Testis (tissue), 3 donors: ENCODE measurements around the gene TRRAP. TPM values are rescaled to one million over a fixed set of nuclear protein-coding genes. Genes with fewer than 3 reads are reported as not detected.

Experiments used
- DNase-seq: peaks from one replicate; pipeline ENCODE4 v3.0.0-alpha.2; 2019
- H3K27ac ChIP-seq, 2 donors: fragments of 200-600 bp; sonication (generic); one replicate each; pipeline ENCODE4 v1.5.1; 2019
- H3K27me3 ChIP-seq: fragments of 200-600 bp; sonication (generic); one replicate; pipeline ENCODE4 v1.5.1; 2019
- H3K36me3 ChIP-seq: fragments of 200-600 bp; sonication (generic); one replicate; pipeline ENCODE4 v1.5.1; 2017; ENCODE audit warnings: low read depth; ENCODE audit errors: missing control alignments
- H3K4me1 ChIP-seq: fragments of 200-600 bp; sonication (generic); one replicate; pipeline ENCODE4 v1.5.1; 2019
- H3K4me3 ChIP-seq, 2 donors: fragments of 200-600 bp; sonication (generic); one replicate each; pipeline ENCODE4 v1.5.1; 2017 to 2019
- H3K9me3 ChIP-seq: fragments of 200-600 bp; sonication (generic); one replicate; pipeline ENCODE4 v1.5.1; 2017
- POLR2A ChIP-seq: fragments of 450-650 bp; IDR thresholded peaks from one replicate; pipeline ENCODE4 v1.6.1; 2017; ENCODE audit warnings: antibody characterized with exemption, mild to moderate bottlenecking, moderate library complexity
- WGBS, 2 donors: methylation state at CpG; one replicate each; pipeline ENCODE4 v1.1.5; 2018; 5-methylcytosine and 5-hydroxymethylcytosine counted together
- intact Hi-C: fragments of 100-400 bp; cut with DNase I; formaldehyde crosslinking; loops from one replicate; pipeline ENCODE4 v1.15.1; 2023; ENCODE audit warnings: low total_unique reads
- polyA plus RNA-seq: library from polyadenylated mRNA; stranded (reverse); fragments of 350-450 nt; fragmentation: Illumina TruSeq; extraction: RNeasy Lipid Tissue Mini Kit (QIAGEN cat#74804); gene quantifications from one replicate; pipeline ENCODE4 v1.2.3, GENCODE V29; 2014; ENCODE audit warnings: low read depth, low replicate concordance; ENCODE audit not compliant: insufficient read depth
- total RNA-seq, 2 donors: library from RNA; depleted of rRNA; stranded (reverse); fragments of >200 nt; gene quantifications; one replicate each; pipeline ENCODE4 v1.2.3, GENCODE V29; 2016
- TF ChIP-seq, protein P1 (sequence below), 3 experiments: fragments of 450-650 bp in 2 of 3; fragments of 200-600 bp in 1 of 3; sonication (generic) in 1 of 3; IDR thresholded peaks; one replicate each; pipeline ENCODE4 v1.5.1; 2016 to 2019; ENCODE audit warnings: antibody characterized with exemption in 3 of 3, mild to moderate bottlenecking in 2 of 3, moderate library complexity in 1 of 3

TRRAP gene
- total and polyA plus RNA-seq, 3 donors from 2014 or later = 45.6 to 120 (median 119) TPM

DNA sequence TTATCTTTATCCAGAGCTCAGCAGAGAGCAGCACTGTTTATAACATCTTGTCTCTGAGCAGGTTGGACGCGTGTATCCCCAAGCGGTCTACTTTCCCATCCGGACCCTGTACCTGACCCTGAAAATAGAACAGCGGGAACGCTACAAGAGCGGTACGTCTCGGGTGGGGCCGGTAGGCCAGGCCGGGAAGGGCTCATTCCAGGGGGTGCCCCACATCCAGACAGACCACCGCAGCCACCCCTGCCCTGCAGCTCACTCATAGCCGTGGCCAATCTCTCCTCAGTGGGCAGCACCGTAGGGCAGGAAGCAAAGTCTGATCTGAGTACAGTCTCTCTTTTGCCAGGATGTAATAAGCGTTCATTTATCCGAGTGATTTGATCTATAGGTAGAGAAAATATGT, 113.7 kb downstream of the TRRAP start:
- DNase-seq = no peak
- no peaks in the 10 kb centered on the region for H3K4me1 ChIP-seq
- H3K27ac ChIP-seq = no peak overlapping the region
- H3K36me3 ChIP-seq = no peaks in the 10 kb centered on the region
- TF ChIP-seq, protein P1, sequence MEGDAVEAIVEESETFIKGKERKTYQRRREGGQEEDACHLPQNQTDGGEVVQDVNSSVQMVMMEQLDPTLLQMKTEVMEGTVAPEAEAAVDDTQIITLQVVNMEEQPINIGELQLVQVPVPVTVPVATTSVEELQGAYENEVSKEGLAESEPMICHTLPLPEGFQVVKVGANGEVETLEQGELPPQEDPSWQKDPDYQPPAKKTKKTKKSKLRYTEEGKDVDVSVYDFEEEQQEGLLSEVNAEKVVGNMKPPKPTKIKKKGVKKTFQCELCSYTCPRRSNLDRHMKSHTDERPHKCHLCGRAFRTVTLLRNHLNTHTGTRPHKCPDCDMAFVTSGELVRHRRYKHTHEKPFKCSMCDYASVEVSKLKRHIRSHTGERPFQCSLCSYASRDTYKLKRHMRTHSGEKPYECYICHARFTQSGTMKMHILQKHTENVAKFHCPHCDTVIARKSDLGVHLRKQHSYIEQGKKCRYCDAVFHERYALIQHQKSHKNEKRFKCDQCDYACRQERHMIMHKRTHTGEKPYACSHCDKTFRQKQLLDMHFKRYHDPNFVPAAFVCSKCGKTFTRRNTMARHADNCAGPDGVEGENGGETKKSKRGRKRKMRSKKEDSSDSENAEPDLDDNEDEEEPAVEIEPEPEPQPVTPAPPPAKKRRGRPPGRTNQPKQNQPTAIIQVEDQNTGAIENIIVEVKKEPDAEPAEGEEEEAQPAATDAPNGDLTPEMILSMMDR (IDR thresholded peaks at IDR 0.05) = no peak
- TF ChIP-seq POLR2A = no peak
- no peaks in the 10 kb centered on the region for H3K9me3 ChIP-seq
- intact Hi-C loops = no loop called here
- WGBS, 2 donors = 92 to 93% methylated on average over 16 of the region's 16 CpGs
- no peak overlapping the region for H3K4me3 ChIP-seq
- no peaks in the 10 kb centered on the region for H3K27me3 ChIP-seq

- TF ChIP-seq, protein P1 (IDR thresholded peaks at IDR 0.05) = no peak
- no peak for TF ChIP-seq POLR2A
- DNase-seq = no peak
- Histone ChIP-seq H3K9me3 (no peaks in the 10 kb centered on the region), H3K27me3 (no peaks in the 10 kb centered on the region), H3K27ac (no peak overlapping the region), H3K4me3 (no peak overlapping the region), H3K36me3 (no peaks in the 10 kb centered on the region), H3K4me1 (no peaks in the 10 kb centered on the region)
- intact Hi-C loops = no loop called here
- WGBS, 2 donors = 87 to 94% methylated on average over 26 to 32 of the region's 32 CpGs
These were observed 114.9 kb downstream of the TRRAP start for GRCh38 chr7:98993024-98993897.

DNA sequence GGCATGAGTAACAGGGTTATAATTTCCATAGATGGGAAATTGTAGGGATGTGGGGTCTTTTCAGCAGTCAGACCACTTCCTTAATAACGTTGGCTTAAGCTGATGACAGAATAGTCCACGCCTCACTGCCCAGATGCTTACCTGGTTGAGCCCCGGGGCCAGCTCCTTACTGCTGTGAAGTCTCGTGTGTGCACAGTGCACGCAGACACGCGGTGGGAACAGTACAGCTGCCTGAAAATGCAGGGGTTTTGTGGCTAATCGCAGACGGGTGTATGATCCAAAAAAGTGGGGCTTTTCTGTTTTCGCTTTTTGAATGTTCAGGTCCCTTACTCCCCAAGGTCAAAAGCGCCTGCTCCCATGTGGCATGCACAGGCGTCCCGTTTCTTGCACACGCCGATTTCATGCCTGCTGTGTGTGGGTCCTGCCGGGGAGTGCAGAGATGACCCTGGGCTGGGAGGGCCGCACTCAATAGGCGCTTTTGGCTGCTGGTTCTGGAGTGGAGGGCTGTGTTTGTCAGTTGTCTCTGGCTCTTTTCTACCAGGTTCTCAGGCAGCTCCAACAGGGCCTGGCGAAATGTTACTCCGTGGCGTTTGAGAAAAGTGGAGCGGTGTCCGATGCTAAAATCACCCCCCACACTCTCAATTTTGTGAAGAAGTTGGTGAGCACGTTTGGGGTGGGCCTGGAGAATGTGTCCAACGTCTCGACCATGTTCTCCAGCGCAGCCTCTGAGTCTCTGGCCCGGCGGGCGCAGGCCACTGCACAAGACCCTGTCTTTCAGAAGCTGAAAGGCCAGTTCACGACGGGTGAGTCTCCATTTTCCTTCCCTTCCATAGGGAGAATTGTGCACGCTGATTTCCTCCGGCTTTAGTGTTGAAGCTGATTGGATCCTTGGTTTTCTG, 116.0 kb downstream of the TRRAP start:
- Histone ChIP-seq H3K4me3 (no peak overlapping the region), H3K36me3 (no peaks in the 10 kb centered on the region), H3K27me3 (no peaks in the 10 kb centered on the region), H3K27ac (no peak overlapping the region), H3K4me1 (no peaks in the 10 kb centered on the region), H3K9me3 (no peaks in the 10 kb centered on the region)
- intact Hi-C loops = no loop called here
- DNase-seq = peak; percentile 13
- TF ChIP-seq POLR2A = no peak
- TF ChIP-seq, protein P1 (IDR thresholded peaks at IDR 0.05) = no peak
- 93 to 95% methylated on average over 34 of the region's 34 CpGs for WGBS, 2 donors

DNA sequence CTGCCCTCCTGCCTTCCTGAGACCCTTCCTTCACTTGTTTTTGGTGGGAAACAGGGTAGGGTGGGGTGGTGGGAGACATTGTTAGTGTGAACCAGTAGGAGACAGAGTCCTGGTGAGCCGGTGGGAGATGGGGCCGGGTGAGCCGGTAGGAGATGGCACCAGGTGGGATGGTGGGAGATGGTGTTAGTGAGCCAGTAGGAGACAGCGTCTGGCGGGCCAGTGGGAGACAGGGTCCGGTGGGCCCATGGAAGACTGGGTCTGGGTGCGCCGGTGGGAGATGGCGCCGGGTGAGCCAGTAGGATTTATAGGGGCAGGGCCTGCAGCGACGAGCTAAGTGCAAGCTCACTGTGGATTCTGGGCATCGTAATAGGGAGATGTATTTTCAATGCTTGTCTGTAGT, 116.8 kb downstream of the TRRAP start:
- intact Hi-C loops = no loop called here
- Histone ChIP-seq H3K4me3 (no peak overlapping the region), H3K4me1 (no peaks in the 10 kb centered on the region), H3K27ac (no peak overlapping the region), H3K27me3 (no peaks in the 10 kb centered on the region), H3K36me3 (no peaks in the 10 kb centered on the region), H3K9me3 (no peaks in the 10 kb centered on the region)
- 94 to 96% methylated on average over 13 of the region's 13 CpGs for WGBS, 2 donors
- TF ChIP-seq, protein P1 (IDR thresholded peaks at IDR 0.05) = no peak
- TF ChIP-seq POLR2A = no peak
- peak; percentile 12 for DNase-seq
